Mononuclear cell (primary cell): ENCODE measurements around the gene TOMT. TPM values are rescaled to one million over a fixed set of nuclear protein-coding genes. Genes with fewer than 3 reads are reported as not detected.
"Not testable (repeated sequence)": the region's sequence is repeated elsewhere in the genome, so short reads cannot be mapped to it uniquely, and the experiment has no call there.

Experiments
- H3K27me3 ChIP-seq: 2 replicates; pipeline ENCODE4 v1.6.0; 2011; ENCODE audit warnings: low read length, control low read depth; ENCODE audit not compliant: insufficient read depth
- H3K4me1 ChIP-seq: 2 replicates; pipeline ENCODE4 v1.5.1; 2011; ENCODE audit warnings: mild to moderate bottlenecking, low read length, control low read depth; ENCODE audit not compliant: insufficient read depth
- H3K4me3 ChIP-seq: 2 replicates; pipeline ENCODE4 v1.5.1; 2011; ENCODE audit warnings: mild to moderate bottlenecking, low read length, moderate library complexity
- H3K9me3 ChIP-seq: 2 replicates; pipeline ENCODE4 v1.5.1; 2011; ENCODE audit warnings: low read depth, mild to moderate bottlenecking, control low read depth, low read length
- total RNA-seq: library from RNA; depleted of rRNA; stranded (reverse); fragments of >200 nt; gene quantifications from one replicate; pipeline ENCODE4 v1.2.3, GENCODE V29; 2012

TOMT gene
- total RNA-seq, 1 donor, result not detected

DNA sequence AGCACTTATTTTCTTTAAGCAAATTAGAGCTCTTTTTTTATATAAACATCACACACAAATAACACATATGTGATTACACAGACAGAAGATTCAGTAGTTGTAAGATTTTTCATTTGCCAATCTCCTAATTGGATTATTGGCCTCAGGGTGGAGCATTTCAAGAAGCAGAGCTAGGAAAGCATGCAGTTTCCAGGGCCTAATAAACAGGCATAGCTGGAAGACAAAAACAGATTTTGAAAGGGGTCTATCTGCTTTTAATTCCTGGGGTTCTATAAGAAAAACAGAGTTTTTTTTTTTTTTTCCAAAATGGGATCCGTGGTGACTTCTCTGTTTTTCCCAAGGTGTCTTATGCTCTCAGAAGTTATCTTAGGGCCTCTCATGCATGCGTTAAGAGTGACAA lies 22.2 kb downstream of the TOMT start:
- no peaks in the 10 kb centered on the region for H3K27me3 ChIP-seq
- H3K4me1 ChIP-seq, result peaks cover 32% of the 10 kb centered on the region
- H3K9me3 ChIP-seq, result no peaks in the 10 kb centered on the region
- no peak overlapping the region for H3K4me3 ChIP-seq

DNA sequence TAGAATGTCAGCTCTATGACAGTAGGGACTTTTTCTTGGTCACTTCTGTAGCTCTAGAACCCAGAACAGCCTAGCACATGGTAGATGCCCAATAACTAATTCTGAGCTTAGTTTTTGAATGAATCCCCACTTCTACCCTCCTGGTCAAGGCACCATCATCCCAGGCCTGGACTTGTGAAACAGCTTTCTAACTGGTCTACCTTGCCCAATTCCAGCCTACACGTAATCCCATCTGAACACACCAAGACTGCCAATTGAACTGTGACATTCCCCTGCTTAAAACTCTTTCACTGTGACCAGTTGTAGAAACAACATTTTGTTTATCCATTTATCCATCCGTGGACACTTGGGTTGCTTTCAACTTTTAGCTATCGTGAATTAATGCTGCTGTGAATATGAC lies 23.7 kb downstream of the TOMT start:
- Histone ChIP-seq H3K4me3 (no peak overlapping the region), H3K9me3 (no peaks in the 10 kb centered on the region), H3K4me1 (peaks cover 39% of the 10 kb centered on the region), H3K27me3 (no peaks in the 10 kb centered on the region)

DNA sequence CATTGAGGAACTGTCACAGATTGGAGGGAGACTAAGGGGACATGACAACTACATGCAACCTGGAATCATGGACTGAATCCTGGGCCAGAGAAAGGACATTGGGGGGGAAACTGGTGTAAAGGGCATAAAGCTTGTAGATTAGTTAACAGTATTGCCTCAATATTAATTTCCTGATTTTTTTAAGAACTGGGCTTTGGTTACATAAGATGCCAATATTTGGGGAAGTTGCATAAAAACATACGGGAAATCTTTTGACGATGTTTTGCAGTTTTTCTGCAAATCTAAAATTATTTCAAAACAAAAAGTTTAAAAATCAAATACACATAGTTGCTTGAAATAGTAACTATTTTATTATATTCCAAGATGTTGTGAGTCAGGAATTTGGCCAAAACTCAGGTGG lies 26.9 kb downstream of the TOMT start:
- Histone ChIP-seq H3K4me1 (peaks cover 62% of the 10 kb centered on the region), H3K27me3 (no peaks in the 10 kb centered on the region), H3K4me3 (no peak overlapping the region), H3K9me3 (no peaks in the 10 kb centered on the region)

DNA sequence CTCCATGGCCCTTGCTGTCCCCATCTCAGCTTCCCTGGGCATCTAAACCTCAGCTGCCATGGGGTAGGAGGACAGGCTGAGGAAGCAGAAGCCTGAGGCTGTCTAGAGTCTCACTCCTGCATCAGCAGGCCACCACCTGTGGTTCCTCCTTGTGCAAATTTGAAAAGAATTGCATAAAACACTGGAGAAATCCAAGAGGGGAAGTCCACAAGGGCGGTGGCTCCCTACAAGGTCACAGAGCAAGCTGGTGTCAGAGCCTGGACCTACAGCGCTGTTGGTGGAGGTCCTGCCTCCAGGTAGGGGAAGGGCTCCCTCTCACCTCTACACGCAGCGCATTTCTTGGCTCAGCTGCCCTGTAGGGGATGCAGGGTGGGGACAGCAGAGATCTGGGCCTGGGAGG lies 29.7 kb downstream of the TOMT start, which contains the start of gene FOLR3:
TSS of gene FOLR3 (plus strand) at position 253 of the 400 bp plus-strand sequence. CDS start 228 bp downstream, outside the sequence.
- H3K9me3 ChIP-seq, H3K27me3 ChIP-seq: not testable (repeated sequence)
- Histone ChIP-seq H3K4me1 (peaks cover 89% of the 10 kb centered on the region), H3K4me3 (peak within 1 kb of the TSS; percentile 37)

DNA sequence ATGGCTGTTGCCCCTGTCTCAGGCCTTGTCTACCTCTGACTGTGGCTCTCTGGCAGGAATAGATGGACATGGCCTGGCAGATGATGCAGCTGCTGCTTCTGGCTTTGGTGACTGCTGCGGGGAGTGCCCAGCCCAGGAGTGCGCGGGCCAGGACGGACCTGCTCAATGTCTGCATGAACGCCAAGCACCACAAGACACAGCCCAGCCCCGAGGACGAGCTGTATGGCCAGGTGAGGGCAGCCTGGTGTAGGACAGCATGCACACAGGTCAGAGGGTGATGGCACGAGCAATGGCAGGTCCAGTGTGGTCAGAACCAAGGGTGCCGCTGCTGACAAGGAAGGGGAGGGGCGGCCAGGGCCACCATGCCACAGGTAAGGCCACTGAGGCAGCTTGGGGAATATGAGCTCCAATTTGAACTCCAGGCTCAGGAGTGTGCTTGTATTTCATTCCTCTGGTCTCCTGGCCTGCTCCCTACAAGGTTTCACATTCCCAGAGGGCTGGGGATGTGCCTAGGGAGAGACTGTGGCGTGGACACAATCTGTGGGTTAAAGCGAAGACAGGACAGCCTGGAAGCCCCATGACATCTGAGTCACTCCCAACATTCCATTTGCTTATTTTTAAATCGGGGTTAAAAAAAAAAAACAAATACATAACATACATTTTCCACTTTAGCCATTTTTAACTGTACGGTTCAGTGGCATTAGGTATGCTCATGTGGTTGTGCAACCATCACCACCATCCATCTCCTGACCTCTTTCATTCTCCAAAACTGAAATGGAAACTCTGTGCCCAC lies 30.4 kb downstream of the TOMT start:
- peaks cover 90% of the 10 kb centered on the region for H3K4me1 ChIP-seq

DNA sequence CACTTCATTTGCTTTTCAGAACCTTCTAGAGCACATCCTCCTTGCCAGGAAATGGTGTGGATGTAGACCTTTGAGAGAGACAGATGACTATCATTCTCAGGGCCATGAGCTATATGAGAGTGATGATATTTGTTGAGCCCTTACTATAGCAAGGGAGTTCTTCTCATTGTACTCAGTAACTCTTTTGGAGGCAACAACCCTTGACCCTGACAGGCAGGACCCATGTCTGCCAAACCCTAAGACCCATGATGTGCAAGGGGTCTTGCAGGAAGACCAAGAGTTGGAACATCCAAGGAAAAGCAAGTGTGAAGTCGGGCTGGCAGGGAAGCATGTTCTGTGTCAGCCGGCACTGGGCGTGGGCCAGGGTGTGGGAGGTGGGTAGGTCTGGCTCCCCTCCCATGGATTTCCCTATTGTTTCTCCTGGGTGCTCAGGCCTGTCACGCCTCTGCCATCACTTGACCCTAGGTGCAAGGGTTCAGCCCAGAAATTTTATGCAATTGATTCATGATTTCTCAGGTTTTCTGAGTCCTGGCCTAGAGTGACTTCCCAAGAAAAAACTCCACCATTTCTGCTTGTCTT lies 31.0 kb downstream of the TOMT start:
- Histone ChIP-seq H3K4me1 (peaks cover 91% of the 10 kb centered on the region), H3K4me3 (peak overlapping the region; percentile 37), H3K27me3 (no peaks in the 10 kb centered on the region), H3K9me3 (no peaks in the 10 kb centered on the region)

More for the DNA sequence above, 30.4 kb downstream of the TOMT start:
- Histone ChIP-seq H3K4me3 (peak overlapping the region; percentile 37), H3K27me3 (no peaks in the 10 kb centered on the region), H3K9me3 (no peaks in the 10 kb centered on the region)

DNA sequence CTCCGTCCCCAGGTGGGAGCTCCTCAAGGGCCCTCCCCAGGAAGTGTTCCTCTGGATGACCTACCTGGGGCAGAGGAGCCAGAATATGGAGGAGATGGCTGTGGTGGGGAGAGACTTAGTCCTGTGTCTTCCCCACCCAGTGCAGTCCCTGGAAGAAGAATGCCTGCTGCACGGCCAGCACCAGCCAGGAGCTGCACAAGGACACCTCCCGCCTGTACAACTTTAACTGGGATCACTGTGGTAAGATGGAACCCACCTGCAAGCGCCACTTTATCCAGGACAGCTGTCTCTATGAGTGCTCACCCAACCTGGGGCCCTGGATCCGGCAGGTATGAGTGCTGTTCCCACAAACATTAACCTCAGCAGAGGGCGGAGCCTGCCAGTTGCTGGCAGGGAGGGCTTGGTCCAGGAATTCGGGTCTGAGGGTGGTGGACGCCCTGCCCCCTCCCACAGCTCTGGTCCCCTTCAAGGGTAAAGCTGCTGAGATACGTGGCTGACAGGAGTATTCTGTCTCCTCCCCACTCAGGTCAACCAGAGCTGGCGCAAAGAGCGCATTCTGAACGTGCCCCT lies 33.2 kb downstream of the TOMT start:
- Histone ChIP-seq H3K27me3 (no peaks in the 10 kb centered on the region), H3K4me3 (no peak overlapping the region), H3K9me3 (no peaks in the 10 kb centered on the region), H3K4me1 (peaks cover 79% of the 10 kb centered on the region)

DNA sequence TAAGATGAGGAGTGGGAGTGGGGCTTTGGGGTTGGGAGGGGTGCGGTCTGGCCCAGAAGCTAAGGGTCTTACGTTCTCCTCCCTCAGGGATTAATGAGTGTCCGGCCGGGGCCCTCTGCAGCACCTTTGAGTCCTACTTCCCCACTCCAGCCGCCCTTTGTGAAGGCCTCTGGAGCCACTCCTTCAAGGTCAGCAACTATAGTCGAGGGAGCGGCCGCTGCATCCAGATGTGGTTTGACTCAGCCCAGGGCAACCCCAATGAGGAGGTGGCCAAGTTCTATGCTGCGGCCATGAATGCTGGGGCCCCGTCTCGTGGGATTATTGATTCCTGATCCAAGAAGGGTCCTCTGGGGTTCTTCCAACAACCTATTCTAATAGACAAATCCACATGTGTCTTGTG lies 33.8 kb downstream of the TOMT start:
- Histone ChIP-seq H3K4me1 (peaks cover 81% of the 10 kb centered on the region), H3K4me3 (no peak overlapping the region), H3K9me3 (no peaks in the 10 kb centered on the region), H3K27me3 (no peaks in the 10 kb centered on the region)

DNA sequence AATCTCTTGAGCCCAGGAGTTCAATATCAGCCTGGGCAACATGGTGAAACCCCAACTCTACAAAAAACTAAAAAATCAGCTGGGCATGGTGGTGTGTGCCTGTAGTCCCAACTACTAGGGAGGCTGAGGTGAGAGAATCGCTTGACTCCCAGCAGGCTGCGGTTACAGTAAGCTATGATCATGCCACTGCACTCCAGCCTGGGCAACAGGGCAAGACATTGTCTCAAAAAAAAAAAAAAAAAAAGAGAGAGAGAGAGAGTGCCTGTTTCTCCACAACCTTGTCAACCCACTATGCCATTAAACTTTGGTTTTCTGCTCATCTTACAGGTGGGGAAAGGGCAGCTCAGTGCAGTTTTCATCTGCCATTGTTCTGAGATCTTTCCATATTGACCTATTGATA lies 34.9 kb downstream of the TOMT start:
- no peak overlapping the region for H3K4me3 ChIP-seq

DNA sequence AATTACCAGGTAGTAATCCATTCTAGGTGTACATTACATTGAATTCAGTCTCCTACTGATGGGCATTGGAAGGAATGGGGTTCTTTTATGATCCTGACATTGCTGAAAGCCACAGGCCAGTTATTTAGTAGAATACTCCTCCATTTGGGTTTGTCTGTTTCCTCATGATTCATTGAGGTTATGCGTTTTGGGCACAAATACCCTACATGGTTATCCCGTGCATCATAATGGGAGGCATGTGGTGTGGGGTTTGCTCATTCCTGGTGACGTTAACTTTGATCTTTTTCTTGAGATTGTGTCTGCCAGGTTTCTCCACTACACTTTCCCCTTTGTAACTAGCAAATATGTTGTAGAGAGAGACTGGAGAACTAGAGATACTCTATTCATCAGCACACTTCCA lies 35.3 kb downstream of the TOMT start:
- Histone ChIP-seq H3K27me3 (no peaks in the 10 kb centered on the region), H3K9me3 (no peaks in the 10 kb centered on the region), H3K4me3 (no peak overlapping the region), H3K4me1 (peaks cover 67% of the 10 kb centered on the region)

More for the DNA sequence above, 34.9 kb downstream of the TOMT start:
- no peaks in the 10 kb centered on the region for H3K9me3 ChIP-seq
- no peaks in the 10 kb centered on the region for H3K27me3 ChIP-seq
- H3K4me1 ChIP-seq, result peaks cover 72% of the 10 kb centered on the region

DNA sequence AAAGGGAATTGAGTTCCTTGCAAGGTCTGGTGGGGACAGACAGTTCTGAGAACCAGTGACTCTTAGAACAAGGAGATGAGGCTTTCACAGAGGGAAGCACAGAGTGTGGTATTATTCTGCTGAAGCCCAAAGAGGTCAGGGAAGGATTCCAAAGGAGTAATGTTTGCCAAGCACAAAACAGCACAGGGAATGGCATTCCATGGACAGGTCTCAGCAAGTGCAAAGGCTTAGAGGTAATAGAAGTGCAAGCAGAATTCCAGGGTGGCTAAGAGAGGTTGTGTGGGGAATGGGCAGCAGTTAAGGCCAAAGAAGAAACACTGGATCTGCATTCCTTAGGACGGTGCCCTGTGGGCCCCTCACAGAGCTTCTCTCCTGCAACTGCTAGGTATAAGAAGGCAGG lies 36.4 kb downstream of the TOMT start:
- H3K4me1 ChIP-seq, result peaks cover 59% of the 10 kb centered on the region
- not testable (repeated sequence) for H3K27me3 ChIP-seq, H3K4me3 ChIP-seq, H3K9me3 ChIP-seq

DNA sequence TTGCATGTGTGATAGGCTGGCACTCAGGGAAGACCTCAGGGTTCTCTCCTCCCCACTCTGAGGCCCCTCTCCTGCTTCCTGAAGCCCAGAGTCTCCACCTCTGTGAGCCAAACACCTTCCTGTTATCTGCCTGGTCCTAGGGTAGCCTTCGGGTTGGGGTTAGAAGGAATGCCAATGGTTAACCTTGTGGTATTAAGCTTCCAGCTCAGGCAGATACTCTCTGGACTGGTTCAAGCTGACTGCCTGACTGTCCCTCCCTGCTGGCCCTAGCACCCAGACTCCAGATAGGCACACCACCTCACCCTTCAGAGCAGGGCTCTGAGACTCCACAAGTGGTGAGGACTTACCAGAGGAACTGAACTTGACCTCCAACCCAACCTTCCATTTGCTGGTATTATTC lies 36.8 kb downstream of the TOMT start:
- not testable (repeated sequence) for H3K9me3 ChIP-seq, H3K4me3 ChIP-seq, H3K27me3 ChIP-seq
- peaks cover 54% of the 10 kb centered on the region for H3K4me1 ChIP-seq

DNA sequence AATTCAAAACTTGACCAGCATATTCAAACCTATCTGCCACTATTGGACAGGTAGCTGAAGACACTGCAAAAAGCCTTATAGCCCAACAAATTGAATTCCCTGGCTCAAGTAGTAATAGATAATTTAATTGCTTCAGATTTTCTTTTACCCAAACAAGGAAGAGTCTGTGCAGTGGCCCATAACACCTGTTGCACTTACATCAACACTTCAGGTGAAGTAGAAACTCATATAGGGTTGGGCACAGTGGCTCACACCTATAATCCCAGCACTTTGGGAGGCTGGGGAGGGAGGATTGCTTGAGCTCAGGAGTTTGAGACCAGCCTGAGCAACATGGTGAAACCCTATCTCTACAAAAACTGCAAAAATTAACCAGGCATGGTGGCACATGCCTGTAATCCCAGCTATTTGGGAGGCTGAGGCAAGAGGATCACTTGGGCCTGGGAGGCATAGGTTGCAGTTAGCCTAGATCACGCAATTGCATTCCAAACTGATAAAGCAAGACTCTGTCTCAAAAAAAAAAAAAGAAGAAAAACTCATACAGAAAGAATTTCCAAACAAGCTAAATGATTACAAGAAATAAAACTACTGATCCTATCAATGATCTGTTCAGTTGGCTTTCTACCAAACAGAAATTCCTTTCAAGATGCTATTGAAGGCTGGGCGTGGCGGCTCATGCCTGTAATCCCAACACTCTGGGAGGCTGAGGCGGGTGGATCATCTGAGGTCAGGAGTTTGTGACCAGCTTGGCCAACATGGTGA lies 39.3 kb downstream of the TOMT start:
- no peak overlapping the region for H3K4me3 ChIP-seq
- H3K4me1 ChIP-seq, result peaks cover 30% of the 10 kb centered on the region
- H3K27me3 ChIP-seq, result no peaks in the 10 kb centered on the region
- no peaks in the 10 kb centered on the region for H3K9me3 ChIP-seq

DNA sequence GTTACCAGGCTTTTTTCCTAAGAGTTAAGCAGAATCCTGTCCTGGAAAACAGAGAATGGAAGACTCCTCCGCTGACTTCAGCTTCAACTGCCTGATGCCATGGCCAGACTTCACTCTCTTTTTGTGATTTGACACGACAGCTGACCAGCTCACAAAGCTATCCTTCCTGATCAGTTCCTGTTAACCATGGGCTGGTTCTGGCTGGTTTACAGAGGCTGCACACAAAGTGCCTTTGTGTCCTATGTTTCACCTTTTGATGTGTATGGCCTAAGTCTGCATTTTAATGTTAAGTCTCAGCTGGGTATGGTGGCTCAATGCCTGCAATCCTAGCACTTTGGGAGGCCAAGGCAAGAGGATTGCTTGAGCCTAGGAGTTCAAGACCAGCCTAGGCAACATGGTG lies 40.9 kb downstream of the TOMT start:
- no peaks in the 10 kb centered on the region for H3K27me3 ChIP-seq
- H3K4me1 ChIP-seq, result peaks cover 14% of the 10 kb centered on the region
- H3K4me3 ChIP-seq, result no peak overlapping the region
- no peaks in the 10 kb centered on the region for H3K9me3 ChIP-seq

DNA sequence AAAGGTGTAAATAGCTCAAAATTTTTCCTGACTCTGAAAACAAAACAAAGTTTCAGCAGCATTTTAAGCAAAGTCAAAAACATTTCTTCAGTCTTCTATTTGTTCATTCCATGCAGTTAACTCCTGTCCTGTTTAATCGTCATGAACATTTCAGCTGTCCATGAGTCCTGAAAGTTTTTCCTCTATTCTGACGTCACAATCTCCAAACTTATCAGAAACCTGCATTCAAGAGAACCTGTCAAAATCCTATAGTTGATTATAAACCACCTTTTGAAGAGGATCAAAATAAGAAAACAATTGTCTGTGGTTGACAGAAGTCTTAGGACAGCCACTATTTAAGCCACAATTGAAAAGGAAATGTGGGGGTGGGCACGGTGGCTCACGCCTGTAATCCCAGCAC lies 45.2 kb downstream of the TOMT start:
- no peaks in the 10 kb centered on the region for H3K4me1 ChIP-seq
- no peaks in the 10 kb centered on the region for H3K9me3 ChIP-seq
- no peak overlapping the region for H3K4me3 ChIP-seq
- no peaks in the 10 kb centered on the region for H3K27me3 ChIP-seq
